HEK293 (cell line): ENCODE measurements around the gene CACNA2D3.
A peak's percentile ranks its signal among the peaks of the same experiment; 100 is the strongest.

Source experiments
- EGR2 ChIP-seq: fragments of 450-650 bp; formaldehyde crosslinking; IDR thresholded peaks from 2 replicates; pipeline ENCODE4 v1.5.1; 2016; ENCODE audit warnings: low read depth, missing biosample characterization, missing genetic modification characterization
- GLI4 ChIP-seq: fragments of 450-650 bp; formaldehyde crosslinking; IDR thresholded peaks from 2 replicates; pipeline ENCODE4 v1.5.1; 2016; ENCODE audit warnings: missing biosample characterization, missing genetic modification characterization
- HOXA7 ChIP-seq: sonication (generic); formaldehyde crosslinking; IDR thresholded peaks from 2 replicates; pipeline ENCODE4 v1.8.1; 2022; ENCODE audit warnings: missing genetic modification reagents, borderline replicate concordance
- HOXC10 ChIP-seq: sonication (generic); formaldehyde crosslinking; IDR thresholded peaks from 2 replicates; pipeline ENCODE4 v1.8.1; 2023; ENCODE audit warnings: mild to moderate bottlenecking, missing genetic modification reagents
- KLF16 ChIP-seq: fragments of 450-650 bp; formaldehyde crosslinking; IDR thresholded peaks from 2 replicates; pipeline ENCODE4 v1.5.1; 2017; ENCODE audit warnings: missing biosample characterization, missing genetic modification characterization
- ZEB2 ChIP-seq: fragments of 450-650 bp; formaldehyde crosslinking; IDR thresholded peaks from 2 replicates; pipeline ENCODE4 v1.5.1; 2016; ENCODE audit warnings: missing biosample characterization, missing genetic modification characterization
- ZIC2 ChIP-seq: fragments of 450-650 bp; formaldehyde crosslinking; IDR thresholded peaks from 2 replicates; pipeline ENCODE4 v1.5.1; 2016; ENCODE audit warnings: missing biosample characterization, missing genetic modification characterization
- ZNF155 ChIP-seq: fragments of 450-650 bp; formaldehyde crosslinking; IDR thresholded peaks from 2 replicates; pipeline ENCODE4 v1.5.1; 2016; ENCODE audit warnings: missing biosample characterization, missing genetic modification characterization
- ZNF169 ChIP-seq: fragments of 450-650 bp; formaldehyde crosslinking; IDR thresholded peaks from 2 replicates; pipeline ENCODE4 v1.5.1; 2016; ENCODE audit warnings: missing biosample characterization, missing genetic modification characterization
- ZNF2 ChIP-seq: fragments of 450-650 bp; formaldehyde crosslinking; IDR thresholded peaks from 2 replicates; pipeline ENCODE4 v1.5.1; 2016; ENCODE audit warnings: missing biosample characterization, missing genetic modification characterization
- ZNF266 ChIP-seq: fragments of 450-650 bp; formaldehyde crosslinking; IDR thresholded peaks from 2 replicates; pipeline ENCODE4 v1.5.1; 2016; ENCODE audit warnings: missing biosample characterization, missing genetic modification characterization, low read depth
- ZNF274 ChIP-seq, 2 experiments: fragments of 200-500 bp in 1 of 2; fragments of 450-650 bp in 1 of 2; sonication (Bioruptor generic) in 1 of 2; formaldehyde crosslinking in 1 of 2; IDR thresholded peaks; 2 replicates each; pipeline versions ENCODE4 v1.5.1 to v1.6.1; 2014 to 2016; ENCODE audit warnings: borderline replicate concordance in 1 of 2, inconsistent platforms in 1 of 2, low read length in 1 of 2, missing biosample characterization in 1 of 2, missing genetic modification characterization in 1 of 2
- ZNF335 ChIP-seq: fragments of 450-650 bp; formaldehyde crosslinking; conservative IDR thresholded peaks from 2 replicates; pipeline ENCODE4 v1.5.1; 2016; ENCODE audit warnings: missing biosample characterization, missing genetic modification characterization
- ZNF37A ChIP-seq: fragments of 450-650 bp; IDR thresholded peaks from 2 replicates; pipeline ENCODE4 v1.5.1; 2018; ENCODE audit warnings: missing biosample characterization, missing genetic modification characterization
- ZNF558 ChIP-seq: fragments of 450-650 bp; formaldehyde crosslinking; IDR thresholded peaks from 2 replicates; pipeline ENCODE4 v1.5.1; 2016; ENCODE audit warnings: missing biosample characterization, missing genetic modification characterization
- ZNF610 ChIP-seq: fragments of 450-650 bp; formaldehyde crosslinking; IDR thresholded peaks from 2 replicates; pipeline ENCODE4 v1.5.1; 2016; ENCODE audit warnings: missing biosample characterization, missing genetic modification characterization, borderline replicate concordance
- ZNF621 ChIP-seq: fragments of 450-650 bp; formaldehyde crosslinking; IDR thresholded peaks from 2 replicates; pipeline ENCODE4 v1.5.1; 2017; ENCODE audit warnings: missing biosample characterization, missing genetic modification characterization
- ZNF624 ChIP-seq: fragments of 450-650 bp; formaldehyde crosslinking; IDR thresholded peaks from 2 replicates; pipeline ENCODE4 v1.5.1; 2017; ENCODE audit warnings: missing biosample characterization, missing genetic modification characterization
- ZNF677 ChIP-seq: fragments of 450-650 bp; IDR thresholded peaks from 2 replicates; pipeline ENCODE4 v1.5.0; 2018; ENCODE audit warnings: missing biosample characterization, mild to moderate bottlenecking, missing genetic modification characterization, moderate library complexity
- ZNF76 ChIP-seq: fragments of 450-650 bp; formaldehyde crosslinking; IDR thresholded peaks from 2 replicates; pipeline ENCODE4; 2016; ENCODE audit warnings: low read depth, missing biosample characterization, missing genetic modification characterization, borderline replicate concordance
- ZNF792 ChIP-seq: fragments of 450-650 bp; formaldehyde crosslinking; IDR thresholded peaks from 2 replicates; pipeline ENCODE4 v1.5.1; 2016; ENCODE audit warnings: missing biosample characterization, missing genetic modification characterization
- ZSCAN16 ChIP-seq: fragments of 450-650 bp; formaldehyde crosslinking; IDR thresholded peaks from 2 replicates; pipeline ENCODE4 v1.5.1; 2016; ENCODE audit warnings: missing biosample characterization, missing genetic modification characterization
- ZXDB ChIP-seq: fragments of 450-650 bp; formaldehyde crosslinking; IDR thresholded peaks from 2 replicates; pipeline ENCODE4 v1.5.1; 2016; ENCODE audit warnings: missing biosample characterization, missing genetic modification characterization
- TF ChIP-seq, protein P1 (sequence below): fragments of 450-650 bp; formaldehyde crosslinking; IDR thresholded peaks from 2 replicates; pipeline ENCODE4 v1.5.1; 2017; ENCODE audit warnings: missing biosample characterization, mild to moderate bottlenecking, missing genetic modification characterization, moderate library complexity
- TF ChIP-seq, protein P2 (sequence below): fragments of 450-650 bp; formaldehyde crosslinking; IDR thresholded peaks from 2 replicates; pipeline ENCODE4 v1.5.1; 2016; ENCODE audit warnings: missing biosample characterization, missing genetic modification characterization
- TF ChIP-seq, protein P3 (sequence below): fragments of 450-650 bp; formaldehyde crosslinking; IDR thresholded peaks from 2 replicates; pipeline ENCODE4 v1.5.1; 2016; ENCODE audit warnings: missing biosample characterization, missing genetic modification characterization
- TF ChIP-seq, protein P4 (sequence below): fragments of 450-650 bp; formaldehyde crosslinking; IDR thresholded peaks from 2 replicates; pipeline ENCODE4 v1.5.0; 2017; ENCODE audit warnings: missing biosample characterization, missing genetic modification characterization, borderline replicate concordance
- TF ChIP-seq, protein P5 (sequence below): fragments of 450-650 bp; formaldehyde crosslinking; optimal IDR thresholded peaks from 2 replicates; pipeline ENCODE3; 2016; ENCODE audit warnings: missing biosample characterization, mild to moderate bottlenecking, missing genetic modification characterization
- TF ChIP-seq, protein P6 (sequence below): fragments of 450-650 bp; formaldehyde crosslinking; IDR thresholded peaks from 2 replicates; pipeline ENCODE4 v1.5.1; 2016; ENCODE audit warnings: missing biosample characterization, missing genetic modification characterization

Gene CACNA2D3

DNA sequence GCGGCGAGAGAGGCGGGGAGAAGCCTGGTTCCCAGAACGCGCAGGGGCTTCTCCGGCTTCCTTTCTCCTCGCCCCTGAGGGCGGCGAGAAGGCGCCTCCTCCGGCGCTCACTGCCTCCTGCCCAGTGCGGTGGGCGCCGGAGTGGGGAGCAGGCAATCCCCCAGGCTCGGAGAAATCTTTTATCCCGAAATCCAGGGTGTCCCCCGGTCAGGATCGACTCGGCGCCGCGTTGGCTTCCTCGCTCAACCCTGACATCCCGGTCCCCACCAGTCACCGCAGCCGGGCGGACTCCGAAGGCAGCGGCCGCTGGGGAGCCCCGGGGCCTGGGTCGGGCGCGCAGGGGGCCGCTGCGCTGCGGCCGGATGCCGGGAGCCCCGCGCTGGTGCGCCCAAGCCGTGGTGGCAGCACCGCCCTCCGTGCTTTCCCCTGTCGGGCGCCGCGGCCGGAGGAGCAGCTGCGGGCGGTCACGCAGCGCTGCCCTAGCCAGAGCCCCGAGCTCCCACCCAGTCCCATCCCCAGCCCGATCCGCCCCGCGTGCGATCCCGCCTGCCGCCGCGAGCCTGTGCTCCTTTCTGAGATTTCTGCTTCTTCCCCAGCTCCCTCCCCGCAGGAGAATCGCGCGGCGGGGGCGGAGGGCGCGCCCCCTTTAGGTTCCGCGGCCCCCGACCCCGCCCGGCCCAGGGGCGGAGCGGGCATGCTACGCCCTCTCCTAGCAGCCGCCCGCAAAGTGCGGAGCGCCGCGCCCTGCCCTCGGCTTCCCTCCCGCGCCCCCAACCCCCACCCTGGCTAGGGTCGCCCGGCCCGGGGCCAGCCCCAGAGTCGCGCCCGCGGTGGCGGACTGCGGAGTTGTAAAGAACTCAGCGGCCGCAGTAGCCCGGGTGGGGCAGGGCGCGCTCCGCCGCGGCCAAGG is 683 bp upstream of the CACNA2D3 start (continued):
- TF ChIP-seq, protein P1, sequence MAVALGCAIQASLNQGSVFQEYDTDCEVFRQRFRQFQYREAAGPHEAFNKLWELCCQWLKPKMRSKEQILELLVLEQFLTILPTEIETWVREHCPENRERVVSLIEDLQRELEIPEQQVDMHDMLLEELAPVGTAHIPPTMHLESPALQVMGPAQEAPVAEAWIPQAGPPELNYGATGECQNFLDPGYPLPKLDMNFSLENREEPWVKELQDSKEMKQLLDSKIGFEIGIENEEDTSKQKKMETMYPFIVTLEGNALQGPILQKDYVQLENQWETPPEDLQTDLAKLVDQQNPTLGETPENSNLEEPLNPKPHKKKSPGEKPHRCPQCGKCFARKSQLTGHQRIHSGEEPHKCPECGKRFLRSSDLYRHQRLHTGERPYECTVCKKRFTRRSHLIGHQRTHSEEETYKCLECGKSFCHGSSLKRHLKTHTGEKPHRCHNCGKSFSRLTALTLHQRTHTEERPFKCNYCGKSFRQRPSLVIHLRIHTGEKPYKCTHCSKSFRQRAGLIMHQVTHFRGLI (tag by site-specific recombination), result no peak
- TF ChIP-seq ZIC2 (tag by site-specific recombination) (peak; percentile 41), ZSCAN16 (tag by site-specific recombination) (no peak), ZNF610 (tag by site-specific recombination) (no peak), EGR2 (tag by site-specific recombination) (no peak), ZNF624 (tag by site-specific recombination) (no peak), HOXC10 (CRISPR knock-in tag) (no peak), ZNF792 (no peak), ZNF677 (no peak), GLI4 (no peak), ZNF335 (tag by site-specific recombination) (peak; percentile 64), ZEB2 (tag by site-specific recombination) (no peak), ZXDB (tag by site-specific recombination) (no peak), ZNF558 (tag by site-specific recombination) (no peak), ZNF37A (no peak), ZNF621 (tag by site-specific recombination) (no peak), ZNF266 (tag by site-specific recombination) (no peak), ZNF76 (tag by site-specific recombination) (no peak), ZNF155 (tag by site-specific recombination) (no peak), ZNF169 (tag by site-specific recombination) (no peak), HOXA7 (no peak), ZNF274 (IDR thresholded peaks at IDR 0.05; ENCODE audit: low read length) (no peak), ZNF274 (tag by site-specific recombination; IDR thresholded peaks at IDR 0.05; ENCODE audit: borderline replicate concordance) (no peak), ZNF2 (tag by site-specific recombination) (no peak), KLF16 (tag by site-specific recombination) (no peak)
- TF ChIP-seq, protein P2, sequence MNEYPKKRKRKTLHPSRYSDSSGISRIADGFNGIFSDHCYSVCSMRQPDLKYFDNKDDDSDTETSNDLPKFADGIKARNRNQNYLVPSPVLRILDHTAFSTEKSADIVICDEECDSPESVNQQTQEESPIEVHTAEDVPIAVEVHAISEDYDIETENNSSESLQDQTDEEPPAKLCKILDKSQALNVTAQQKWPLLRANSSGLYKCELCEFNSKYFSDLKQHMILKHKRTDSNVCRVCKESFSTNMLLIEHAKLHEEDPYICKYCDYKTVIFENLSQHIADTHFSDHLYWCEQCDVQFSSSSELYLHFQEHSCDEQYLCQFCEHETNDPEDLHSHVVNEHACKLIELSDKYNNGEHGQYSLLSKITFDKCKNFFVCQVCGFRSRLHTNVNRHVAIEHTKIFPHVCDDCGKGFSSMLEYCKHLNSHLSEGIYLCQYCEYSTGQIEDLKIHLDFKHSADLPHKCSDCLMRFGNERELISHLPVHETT, result no peak
- TF ChIP-seq, protein P3, sequence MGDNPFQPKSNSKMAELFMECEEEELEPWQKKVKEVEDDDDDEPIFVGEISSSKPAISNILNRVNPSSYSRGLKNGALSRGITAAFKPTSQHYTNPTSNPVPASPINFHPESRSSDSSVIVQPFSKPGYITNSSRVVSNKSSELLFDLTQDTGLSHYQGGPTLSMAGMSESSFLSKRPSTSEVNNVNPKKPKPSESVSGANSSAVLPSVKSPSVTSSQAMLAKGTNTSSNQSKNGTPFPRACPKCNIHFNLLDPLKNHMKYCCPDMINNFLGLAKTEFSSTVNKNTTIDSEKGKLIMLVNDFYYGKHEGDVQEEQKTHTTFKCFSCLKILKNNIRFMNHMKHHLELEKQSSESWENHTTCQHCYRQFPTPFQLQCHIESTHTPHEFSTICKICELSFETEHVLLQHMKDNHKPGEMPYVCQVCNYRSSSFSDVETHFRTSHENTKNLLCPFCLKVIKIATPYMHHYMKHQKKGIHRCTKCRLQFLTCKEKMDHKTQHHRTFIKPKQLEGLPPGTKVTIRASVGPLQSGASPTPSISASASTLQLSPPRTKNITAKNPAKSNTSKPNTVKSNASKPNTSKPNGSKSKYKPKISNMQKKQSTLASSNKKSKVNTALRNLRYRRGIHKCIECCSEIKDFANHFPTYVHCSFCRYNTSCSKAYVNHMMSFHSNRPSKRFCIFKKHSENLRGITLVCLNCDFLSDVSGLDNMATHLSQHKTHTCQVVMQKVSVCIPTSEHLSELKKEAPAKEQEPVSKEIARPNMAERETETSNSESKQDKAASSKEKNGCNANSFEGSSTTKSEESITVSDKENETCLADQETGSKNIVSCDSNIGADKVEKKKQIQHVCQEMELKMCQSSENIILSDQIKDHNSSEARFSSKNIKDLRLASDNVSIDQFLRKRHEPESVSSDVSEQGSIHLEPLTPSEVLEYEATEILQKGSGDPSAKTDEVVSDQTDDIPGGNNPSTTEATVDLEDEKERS (tag by site-specific recombination), result no peak
- TF ChIP-seq, protein P4, sequence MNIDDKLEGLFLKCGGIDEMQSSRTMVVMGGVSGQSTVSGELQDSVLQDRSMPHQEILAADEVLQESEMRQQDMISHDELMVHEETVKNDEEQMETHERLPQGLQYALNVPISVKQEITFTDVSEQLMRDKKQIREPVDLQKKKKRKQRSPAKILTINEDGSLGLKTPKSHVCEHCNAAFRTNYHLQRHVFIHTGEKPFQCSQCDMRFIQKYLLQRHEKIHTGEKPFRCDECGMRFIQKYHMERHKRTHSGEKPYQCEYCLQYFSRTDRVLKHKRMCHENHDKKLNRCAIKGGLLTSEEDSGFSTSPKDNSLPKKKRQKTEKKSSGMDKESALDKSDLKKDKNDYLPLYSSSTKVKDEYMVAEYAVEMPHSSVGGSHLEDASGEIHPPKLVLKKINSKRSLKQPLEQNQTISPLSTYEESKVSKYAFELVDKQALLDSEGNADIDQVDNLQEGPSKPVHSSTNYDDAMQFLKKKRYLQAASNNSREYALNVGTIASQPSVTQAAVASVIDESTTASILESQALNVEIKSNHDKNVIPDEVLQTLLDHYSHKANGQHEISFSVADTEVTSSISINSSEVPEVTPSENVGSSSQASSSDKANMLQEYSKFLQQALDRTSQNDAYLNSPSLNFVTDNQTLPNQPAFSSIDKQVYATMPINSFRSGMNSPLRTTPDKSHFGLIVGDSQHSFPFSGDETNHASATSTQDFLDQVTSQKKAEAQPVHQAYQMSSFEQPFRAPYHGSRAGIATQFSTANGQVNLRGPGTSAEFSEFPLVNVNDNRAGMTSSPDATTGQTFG (tag by site-specific recombination), result no peak
- TF ChIP-seq, protein P5, sequence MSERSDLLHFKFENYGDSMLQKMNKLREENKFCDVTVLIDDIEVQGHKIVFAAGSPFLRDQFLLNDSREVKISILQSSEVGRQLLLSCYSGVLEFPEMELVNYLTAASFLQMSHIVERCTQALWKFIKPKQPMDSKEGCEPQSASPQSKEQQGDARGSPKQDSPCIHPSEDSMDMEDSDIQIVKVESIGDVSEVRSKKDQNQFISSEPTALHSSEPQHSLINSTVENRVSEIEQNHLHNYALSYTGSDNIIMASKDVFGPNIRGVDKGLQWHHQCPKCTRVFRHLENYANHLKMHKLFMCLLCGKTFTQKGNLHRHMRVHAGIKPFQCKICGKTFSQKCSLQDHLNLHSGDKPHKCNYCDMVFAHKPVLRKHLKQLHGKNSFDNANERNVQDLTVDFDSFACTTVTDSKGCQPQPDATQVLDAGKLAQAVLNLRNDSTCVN (tag by site-specific recombination), result peak; percentile 81
- TF ChIP-seq, protein P6, sequence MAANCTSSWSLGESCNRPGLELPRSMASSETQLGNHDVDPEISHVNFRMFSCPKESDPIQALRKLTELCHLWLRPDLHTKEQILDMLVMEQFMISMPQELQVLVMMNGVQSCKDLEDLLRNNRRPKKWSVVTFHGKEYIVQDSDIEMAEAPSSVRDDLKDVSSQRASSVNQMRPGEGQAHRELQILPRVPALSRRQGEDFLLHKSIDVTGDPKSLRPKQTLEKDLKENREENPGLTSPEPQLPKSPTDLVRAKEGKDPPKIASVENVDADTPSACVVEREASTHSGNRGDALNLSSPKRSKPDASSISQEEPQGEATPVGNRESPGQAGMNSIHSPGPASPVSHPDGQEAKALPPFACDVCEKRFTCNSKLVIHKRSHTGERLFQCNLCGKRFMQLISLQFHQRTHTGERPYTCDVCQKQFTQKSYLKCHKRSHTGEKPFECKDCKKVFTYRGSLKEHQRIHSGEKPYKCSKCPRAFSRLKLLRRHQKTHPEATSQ (tag by site-specific recombination), result no peak
